SK-N-MC (cell line): Measurements from ENCODE around the gene MICU1.

Experiments
- EZH2 ChIP-seq: fragments of 200-600 bp; sonication (generic); IDR thresholded peaks from one replicate; pipeline ENCODE4 v1.6.1; 2017; ENCODE audit warnings: antibody characterized with exemption
- POLR2AphosphoS5 ChIP-seq: IDR thresholded peaks from 2 replicates; pipeline ENCODE4 v1.6.1; 2012; ENCODE audit warnings: mild to moderate bottlenecking, low read depth, low read length, borderline replicate concordance

DNA sequence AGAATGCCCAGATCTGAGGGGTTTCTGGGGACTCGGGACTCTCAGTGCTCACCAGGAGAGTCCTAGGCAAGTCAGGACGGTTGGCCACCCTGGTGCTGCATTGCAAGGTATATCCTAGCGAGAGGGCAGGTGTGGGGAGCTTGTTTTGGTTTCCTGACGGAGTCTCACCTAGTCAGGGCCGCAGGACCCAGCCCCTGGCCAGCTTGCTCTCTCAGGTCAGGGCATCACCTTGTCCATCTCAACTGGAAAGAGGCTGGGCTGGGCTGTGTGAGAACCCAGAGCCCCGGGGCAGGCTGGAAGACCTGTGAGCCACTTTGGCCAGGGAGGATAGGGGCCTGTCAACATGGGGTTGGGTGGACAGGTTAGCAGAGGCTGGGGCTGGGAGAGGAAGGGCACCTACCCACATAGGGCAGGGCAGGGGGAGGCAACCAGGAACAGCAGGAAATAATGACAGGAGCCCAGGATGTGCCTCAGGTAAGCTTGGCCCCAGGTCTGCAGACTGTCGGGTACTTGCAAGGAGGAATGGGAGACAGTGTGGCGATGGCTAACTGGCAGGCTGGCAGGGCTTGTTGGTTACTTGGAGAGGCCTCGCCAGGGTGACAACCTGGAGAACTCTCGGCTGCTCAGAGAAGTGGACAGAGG, 302.6 kb downstream of the MICU1 start:
- no peak for TF ChIP-seq EZH2
- no peak for TF ChIP-seq POLR2AphosphoS5
